ENCODE measurements around the gene KRCC1.

KRCC1 gene

DNA sequence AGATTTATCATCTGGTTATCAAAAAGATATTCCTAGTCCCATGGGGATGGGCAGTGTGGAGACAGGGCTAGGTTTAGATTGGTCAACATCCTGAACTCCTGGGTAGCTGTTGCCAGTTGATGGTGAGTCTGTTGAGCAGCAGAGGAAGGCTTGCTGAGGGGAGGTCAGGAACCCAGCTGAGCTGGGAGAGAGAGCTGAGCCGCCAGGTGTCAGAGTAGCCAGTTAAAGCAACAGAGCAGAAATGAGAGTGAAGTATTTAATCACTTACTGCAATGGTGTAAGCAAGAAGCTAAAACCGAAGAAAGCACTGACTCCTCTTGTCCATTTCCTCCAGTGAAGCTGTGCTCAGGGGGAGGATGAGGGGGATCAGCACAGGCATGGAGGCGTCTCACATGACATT lies 41.6 kb upstream of the KRCC1 start:
- no peak for TF ChIP-seq BACH2 (CRISPR knock-in tag; IDR thresholded peaks at IDR 0.05; ENCODE audit: borderline replicate concordance)
- TF ChIP-seq CSRNP3 (CRISPR knock-in tag; IDR thresholded peaks at IDR 0.05): no peak
- no peak for TF ChIP-seq ZNF8 (CRISPR knock-in tag; IDR thresholded peaks at IDR 0.05)
- no peak for ATAC-seq

GRCh38 chr2:88096708-88097107 lies 41.1 kb upstream of the KRCC1 start:
- ATAC-seq: no peak
- TF ChIP-seq GLIS3 (CRISPR knock-in tag; IDR thresholded peaks at IDR 0.05): no peak
- TF ChIP-seq ARNTL (CRISPR knock-in tag; IDR thresholded peaks at IDR 0.05; ENCODE audit: borderline replicate concordance, low read depth): no peak
- TF ChIP-seq BACH2 (CRISPR knock-in tag; IDR thresholded peaks at IDR 0.05; ENCODE audit: borderline replicate concordance): no peak
- no peak for TF ChIP-seq ZFP3 (CRISPR knock-in tag; IDR thresholded peaks at IDR 0.05)
- TF ChIP-seq OSR1 (CRISPR knock-in tag; IDR thresholded peaks at IDR 0.05): no peak
- TF ChIP-seq, protein P1, sequence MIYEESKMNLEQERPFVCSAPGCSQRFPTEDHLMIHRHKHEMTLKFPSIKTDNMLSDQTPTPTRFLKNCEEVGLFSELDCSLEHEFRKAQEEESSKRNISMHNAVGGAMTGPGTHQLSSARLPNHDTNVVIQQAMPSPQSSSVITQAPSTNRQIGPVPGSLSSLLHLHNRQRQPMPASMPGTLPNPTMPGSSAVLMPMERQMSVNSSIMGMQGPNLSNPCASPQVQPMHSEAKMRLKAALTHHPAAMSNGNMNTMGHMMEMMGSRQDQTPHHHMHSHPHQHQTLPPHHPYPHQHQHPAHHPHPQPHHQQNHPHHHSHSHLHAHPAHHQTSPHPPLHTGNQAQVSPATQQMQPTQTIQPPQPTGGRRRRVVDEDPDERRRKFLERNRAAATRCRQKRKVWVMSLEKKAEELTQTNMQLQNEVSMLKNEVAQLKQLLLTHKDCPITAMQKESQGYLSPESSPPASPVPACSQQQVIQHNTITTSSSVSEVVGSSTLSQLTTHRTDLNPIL (CRISPR knock-in tag; IDR thresholded peaks at IDR 0.05; ENCODE audit: low read depth): no peak
- no peak for TF ChIP-seq SNAI2 (CRISPR knock-in tag; IDR thresholded peaks at IDR 0.05)
- no peak for TF ChIP-seq ZNF70 (CRISPR knock-in tag; IDR thresholded peaks at IDR 0.05)
- TF ChIP-seq POU6F1 (CRISPR knock-in tag; IDR thresholded peaks at IDR 0.05; ENCODE audit: borderline replicate concordance, low read depth): no peak
- TF ChIP-seq RARB (CRISPR knock-in tag; IDR thresholded peaks at IDR 0.05): no peak
- TF ChIP-seq TOX (CRISPR knock-in tag; IDR thresholded peaks at IDR 0.05; ENCODE audit: borderline replicate concordance): no peak
- no peak for TF ChIP-seq ZC3H10 (CRISPR knock-in tag; IDR thresholded peaks at IDR 0.05)

DNA sequence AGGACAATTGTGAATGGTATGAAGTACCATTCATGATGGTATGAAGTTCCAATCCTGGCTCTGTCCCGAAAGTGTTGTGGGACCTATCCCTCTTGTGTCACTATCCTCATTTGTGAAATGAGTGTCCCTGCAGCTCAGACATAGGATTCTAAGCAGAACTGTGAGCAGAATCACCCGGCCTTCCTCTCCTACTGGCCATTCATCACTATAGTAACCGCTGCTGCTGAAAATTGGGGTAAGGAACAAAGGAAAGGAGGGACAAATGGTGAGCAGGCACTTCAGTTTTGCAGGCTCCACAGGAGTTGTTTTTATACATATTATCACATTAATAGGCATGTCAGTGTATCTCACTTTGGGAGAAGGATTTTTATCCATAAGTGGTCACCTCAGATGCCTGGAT lies 39.4 kb upstream of the KRCC1 start:
- TF ChIP-seq ZFP3 (CRISPR knock-in tag; IDR thresholded peaks at IDR 0.05): no peak
- no peak for TF ChIP-seq ZFP30 (CRISPR knock-in tag; IDR thresholded peaks at IDR 0.05)
- TF ChIP-seq SNAI2 (CRISPR knock-in tag; IDR thresholded peaks at IDR 0.05): no peak
- TF ChIP-seq CSRNP3 (CRISPR knock-in tag; IDR thresholded peaks at IDR 0.05): no peak
- TF ChIP-seq ESRRG (CRISPR knock-in tag; IDR thresholded peaks at IDR 0.05): no peak
- no peak for TF ChIP-seq TCF4 (CRISPR knock-in tag; IDR thresholded peaks at IDR 0.05; ENCODE audit: borderline replicate concordance)
- no peak for TF ChIP-seq RARB (CRISPR knock-in tag; IDR thresholded peaks at IDR 0.05)
- no peak for TF ChIP-seq POU6F1 (CRISPR knock-in tag; IDR thresholded peaks at IDR 0.05; ENCODE audit: borderline replicate concordance, low read depth)
- TF ChIP-seq BACH2 (CRISPR knock-in tag; IDR thresholded peaks at IDR 0.05; ENCODE audit: borderline replicate concordance): no peak
- no peak for TF ChIP-seq ZC3H10 (CRISPR knock-in tag; IDR thresholded peaks at IDR 0.05)
- TF ChIP-seq PATZ1 (CRISPR knock-in tag; IDR thresholded peaks at IDR 0.05; ENCODE audit: borderline replicate concordance): no peak
- TF ChIP-seq TSHZ2 (CRISPR knock-in tag; IDR thresholded peaks at IDR 0.05): no peak
- no peak for TF ChIP-seq ZNF70 (CRISPR knock-in tag; IDR thresholded peaks at IDR 0.05)
- no peak for TF ChIP-seq CSDC2 (CRISPR knock-in tag; IDR thresholded peaks at IDR 0.05)
- TF ChIP-seq GLIS3 (CRISPR knock-in tag; IDR thresholded peaks at IDR 0.05): no peak
- TF ChIP-seq ISL1 (CRISPR knock-in tag; IDR thresholded peaks at IDR 0.05): no peak
- TF ChIP-seq, protein P1 (CRISPR knock-in tag; IDR thresholded peaks at IDR 0.05; ENCODE audit: low read depth): no peak
- no peak for TF ChIP-seq TOX (CRISPR knock-in tag; IDR thresholded peaks at IDR 0.05; ENCODE audit: borderline replicate concordance)
- no peak for ATAC-seq

All from SK-N-SH treated with all-trans-retinoic acid at 6 μM for 48 hours (cell line).